ENCODE results near the gene PHC2.
A peak's percentile ranks its signal among the peaks of the same experiment; 100 is the strongest.

The PHC2 gene

GRCh38 chr1:33388805-33389771 is 41.8 kb downstream of the PHC2 start:
- peak; percentile 61 for DNase-seq (ENCODE audit: low spot score)

GRCh38 chr1:33387625-33388024 is 43.3 kb downstream of the PHC2 start:
- DNase-seq (ENCODE audit: low spot score): no peak

- DNase-seq (ENCODE audit: low spot score): no peak
These were observed 45.6 kb downstream of the PHC2 start for GRCh38 chr1:33385251-33385650.

- DNase-seq (ENCODE audit: low spot score): peak; percentile 63
These were observed 46.7 kb downstream of the PHC2 start for GRCh38 chr1:33384040-33384812.

- DNase-seq (ENCODE audit: low spot score): no peak
These were observed 47.4 kb downstream of the PHC2 start for GRCh38 chr1:33383489-33383888.

- no peak for DNase-seq (ENCODE audit: low spot score)
These were observed 48.1 kb downstream of the PHC2 start for GRCh38 chr1:33382661-33383415.

GRCh38 chr1:33381977-33382376 is 48.9 kb downstream of the PHC2 start:
- no peak for DNase-seq (ENCODE audit: low spot score)

GRCh38 chr1:33380811-33381210 is 50.1 kb downstream of the PHC2 start:
- no peak for DNase-seq (ENCODE audit: low spot score)

GRCh38 chr1:33379631-33380354 is 51.1 kb downstream of the PHC2 start:
- no peak for DNase-seq (ENCODE audit: low spot score)

GRCh38 chr1:33378976-33379375 is 51.9 kb downstream of the PHC2 start:
- no peak for DNase-seq (ENCODE audit: low spot score)

- no peak for DNase-seq (ENCODE audit: low spot score)
These were observed 52.4 kb downstream of the PHC2 start for GRCh38 chr1:33378524-33378923.

- DNase-seq (ENCODE audit: low spot score): no peak
These were observed 53.1 kb downstream of the PHC2 start for GRCh38 chr1:33377756-33378155.

GRCh38 chr1:33377013-33377412 is 53.9 kb downstream of the PHC2 start:
- DNase-seq (ENCODE audit: low spot score): no peak

GRCh38 chr1:33375316-33375715 is 55.6 kb downstream of the PHC2 start:
- DNase-seq (ENCODE audit: low spot score): no peak

GRCh38 chr1:33374336-33375105 is 56.4 kb downstream of the PHC2 start:
- peak; percentile 77 for DNase-seq (ENCODE audit: low spot score)

- no peak for DNase-seq (ENCODE audit: low spot score)
These were observed 57.3 kb downstream of the PHC2 start for GRCh38 chr1:33373606-33374005.

- no peak for DNase-seq (ENCODE audit: low spot score)
These were observed 58.2 kb downstream of the PHC2 start for GRCh38 chr1:33372677-33373076.

- no peak for DNase-seq (ENCODE audit: low spot score)
These were observed 58.7 kb downstream of the PHC2 start for GRCh38 chr1:33372162-33372561.

GRCh38 chr1:33371334-33371733 is 59.6 kb downstream of the PHC2 start:
- no peak for DNase-seq (ENCODE audit: low spot score)

GRCh38 chr1:33370827-33371226 is 60.1 kb downstream of the PHC2 start:
- DNase-seq (ENCODE audit: low spot score): no peak

- peak; percentile 67 for DNase-seq (ENCODE audit: low spot score)
These were observed 60.6 kb downstream of the PHC2 start for GRCh38 chr1:33370301-33370700.

Measured in AG08396 (cell line).